Spinal cord (tissue), 10 donors: Measurements from ENCODE around the gene TMOD1. TPM values are rescaled to one million over a fixed set of nuclear protein-coding genes. Genes with fewer than 3 reads are reported as not detected.
A peak's percentile ranks its signal among the peaks of the same experiment; 100 is the strongest.

Experiments
- DNase-seq, 6 donors: peaks; one replicate each; pipeline versions ENCODE4 v3.0.0 to v3.0.0-alpha.2; 2013 to 2015; ENCODE audit warnings: low spot score in 6 of 6, low read depth in 4 of 6
- H3K27ac ChIP-seq: one replicate; pipeline ENCODE4 v1.5.1; 2013; ENCODE audit warnings: low read depth, low read length, control low read depth
- H3K27me3 ChIP-seq: one replicate; pipeline ENCODE4 v1.6.1; 2013; ENCODE audit warnings: low read length; ENCODE audit not compliant: control insufficient read depth, insufficient read depth
- H3K36me3 ChIP-seq: one replicate; pipeline ENCODE4 v1.6.1; 2013; ENCODE audit warnings: low read length; ENCODE audit not compliant: control insufficient read depth, insufficient read depth
- H3K4me1 ChIP-seq: one replicate; pipeline ENCODE4 v1.6.1; 2013; ENCODE audit warnings: low read length; ENCODE audit not compliant: control insufficient read depth, insufficient read depth
- H3K4me3 ChIP-seq: one replicate; pipeline ENCODE4 v1.5.1; 2013; ENCODE audit warnings: low read depth, low read length, control low read depth
- H3K9me3 ChIP-seq: one replicate; pipeline ENCODE4 v1.6.1; 2013; ENCODE audit warnings: low read length; ENCODE audit not compliant: control insufficient read depth, insufficient read depth
- WGBS: methylation state at CpG from one replicate; pipeline ENCODE4 v1.1.5; 2013; ENCODE audit warnings: missing lambda C conversion rate; ENCODE audit not compliant: insufficient coverage; 5-methylcytosine and 5-hydroxymethylcytosine counted together
- polyA plus RNA-seq, 2 donors: library from polyadenylated mRNA; unstranded; fragments of 120-200 nt; gene quantifications; one replicate each; pipeline ENCODE4 v1.2.1, GENCODE V29; 2013; ENCODE audit not compliant: insufficient read length in 2 of 2
- total RNA-seq, 2 donors: library from RNA; depleted of rRNA in 1 of 2; stranded (reverse); fragments of 120-200 nt in 1 of 2; fragments of >200 nt in 1 of 2; gene quantifications; one replicate each; pipeline versions ENCODE4 v1.2.3 to v1.2.4, GENCODE V29; 2013 to 2014
- donor health status: healthy.

Gene TMOD1
- total and polyA plus RNA-seq, 4 donors = 27.3 to 104 (median 57.4) TPM

GRCh38 chr9:97525451-97525850 lies 24.0 kb downstream of the TMOD1 start:
- peaks cover 8% of the 10 kb centered on the region for H3K36me3 ChIP-seq
- no peaks in the 10 kb centered on the region for H3K9me3 ChIP-seq
- H3K27me3 ChIP-seq = no peaks in the 10 kb centered on the region
- WGBS = 100% methylated on average over 1 of the region's 2 CpGs
- DNase-seq = no peak
- no peak overlapping the region for H3K4me3 ChIP-seq
- peaks cover 11% of the 10 kb centered on the region for H3K4me1 ChIP-seq
- H3K27ac ChIP-seq = no peak overlapping the region

GRCh38 chr9:97526895-97527575 lies 25.6 kb downstream of the TMOD1 start:
- Histone ChIP-seq H3K27ac (no peak overlapping the region), H3K4me1 (peaks cover 11% of the 10 kb centered on the region), H3K27me3 (no peaks in the 10 kb centered on the region), H3K4me3 (no peak overlapping the region), H3K36me3 (peaks cover 8% of the 10 kb centered on the region), H3K9me3 (no peaks in the 10 kb centered on the region)
- WGBS = 76% methylated on average over 7 of the region's 7 CpGs
- DNase-seq = no peak

- H3K9me3 ChIP-seq = no peaks in the 10 kb centered on the region
- WGBS = 62% methylated on average over 15 of the region's 18 CpGs
- no peak for DNase-seq
- H3K27me3 ChIP-seq = no peaks in the 10 kb centered on the region
- peak overlapping the region; percentile 29 for H3K27ac ChIP-seq
- H3K4me1 ChIP-seq = peaks cover 11% of the 10 kb centered on the region
- H3K36me3 ChIP-seq = peaks cover 8% of the 10 kb centered on the region
- H3K4me3 ChIP-seq = no peak overlapping the region
These were observed 26.4 kb downstream of the TMOD1 start for GRCh38 chr9:97527626-97528528.

GRCh38 chr9:97528529-97529230 lies 27.2 kb downstream of the TMOD1 start:
- peak in 1 of 6 donors; percentile 44 for DNase-seq
- Histone ChIP-seq H3K9me3 (no peaks in the 10 kb centered on the region), H3K36me3 (peaks cover 8% of the 10 kb centered on the region), H3K27me3 (no peaks in the 10 kb centered on the region), H3K27ac (peak overlapping the region; percentile 29), H3K4me3 (no peak overlapping the region), H3K4me1 (peaks cover 11% of the 10 kb centered on the region)
- WGBS = 78% methylated on average over 7 of the region's 8 CpGs

GRCh38 chr9:97529363-97530076 lies 28.1 kb downstream of the TMOD1 start:
- Histone ChIP-seq H3K36me3 (peaks cover 8% of the 10 kb centered on the region), H3K4me3 (no peak overlapping the region), H3K9me3 (no peaks in the 10 kb centered on the region), H3K27ac (no peak overlapping the region), H3K27me3 (no peaks in the 10 kb centered on the region), H3K4me1 (peaks cover 11% of the 10 kb centered on the region)
- no peak for DNase-seq
- 82% methylated on average over 7 of the region's 11 CpGs for WGBS

- H3K9me3 ChIP-seq = no peaks in the 10 kb centered on the region
- H3K27me3 ChIP-seq = no peaks in the 10 kb centered on the region
- H3K36me3 ChIP-seq = peaks cover 8% of the 10 kb centered on the region
- WGBS = 69% methylated on average over 6 of the region's 9 CpGs
- no peak for DNase-seq
- peaks cover 11% of the 10 kb centered on the region for H3K4me1 ChIP-seq
- H3K4me3 ChIP-seq = no peak overlapping the region
- no peak overlapping the region for H3K27ac ChIP-seq
These were observed 30.5 kb downstream of the TMOD1 start for GRCh38 chr9:97531888-97532376.

- Histone ChIP-seq H3K36me3 (no peaks in the 10 kb centered on the region), H3K27me3 (no peaks in the 10 kb centered on the region), H3K4me3 (no peak overlapping the region), H3K27ac (no peak overlapping the region), H3K9me3 (no peaks in the 10 kb centered on the region), H3K4me1 (no peaks in the 10 kb centered on the region)
- no peak for DNase-seq
- WGBS = 86% methylated on average over 1 of the region's 3 CpGs
These were observed 32.7 kb downstream of the TMOD1 start for GRCh38 chr9:97534185-97534584.

- DNase-seq = no peak
- 88% methylated on average over 8 of the region's 10 CpGs for WGBS
- no peak overlapping the region for H3K27ac ChIP-seq
- no peak overlapping the region for H3K4me3 ChIP-seq
- no peaks in the 10 kb centered on the region for H3K27me3 ChIP-seq
- H3K4me1 ChIP-seq = no peaks in the 10 kb centered on the region
- no peaks in the 10 kb centered on the region for H3K36me3 ChIP-seq
- H3K9me3 ChIP-seq = no peaks in the 10 kb centered on the region
These were observed 33.6 kb downstream of the TMOD1 start for GRCh38 chr9:97534961-97535594.

GRCh38 chr9:97535771-97536170 lies 34.3 kb downstream of the TMOD1 start:
- no peaks in the 10 kb centered on the region for H3K9me3 ChIP-seq
- H3K4me1 ChIP-seq = no peaks in the 10 kb centered on the region
- no peaks in the 10 kb centered on the region for H3K36me3 ChIP-seq
- WGBS = 72% methylated on average over 4 of the region's 5 CpGs
- no peak overlapping the region for H3K27ac ChIP-seq
- no peak overlapping the region for H3K4me3 ChIP-seq
- H3K27me3 ChIP-seq = no peaks in the 10 kb centered on the region
- no peak for DNase-seq
